NOMO-1 treated with DMSO at 0.1 percent for 48 hours (cell line): ENCODE results near the gene KCNA3.
"Not testable (repeated sequence)": the region's sequence is repeated elsewhere in the genome, so short reads cannot be mapped to it uniquely, and the experiment has no call there.

Experiments
- DNase-seq: peaks from one replicate; lab custom pipeline; 2025; ENCODE audit not compliant: unreplicated experiment; lab: John Stamatoyannopoulos, UW

The KCNA3 gene

DNA sequence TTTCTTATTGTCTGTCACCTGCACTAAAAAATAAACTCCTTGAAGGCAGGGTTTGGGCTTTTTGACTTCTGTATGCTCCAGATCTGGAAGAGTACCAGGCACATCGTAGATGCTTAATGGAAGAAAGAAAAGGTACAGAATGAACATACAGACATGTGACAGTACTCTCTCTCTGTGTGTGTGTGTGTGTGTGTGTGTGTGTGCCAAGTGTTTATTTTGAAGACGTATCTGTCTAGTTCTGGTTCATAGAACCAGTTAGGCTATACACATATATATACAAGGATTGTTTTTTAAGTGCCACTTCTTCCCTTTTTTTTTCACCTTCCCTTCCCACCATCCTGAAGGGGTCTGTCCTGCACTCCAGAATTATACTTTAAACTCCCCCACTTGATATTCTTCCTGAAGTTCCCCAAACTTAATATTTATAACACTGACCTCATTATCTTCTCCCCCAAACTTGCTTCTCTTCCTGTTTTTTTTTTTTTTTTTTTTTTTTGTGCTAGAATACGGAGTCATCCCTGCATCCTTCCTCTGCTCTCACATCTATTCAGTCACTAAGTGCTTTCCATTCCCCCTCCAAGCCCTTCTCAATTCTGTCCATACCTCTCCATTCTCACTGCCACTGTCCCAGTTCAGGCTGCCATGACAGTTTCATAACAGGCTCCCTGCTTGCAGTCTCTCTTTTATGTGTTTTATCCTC, 5.4 kb upstream of the KCNA3 start:
- DNase-seq: peak; percentile 15

DNA sequence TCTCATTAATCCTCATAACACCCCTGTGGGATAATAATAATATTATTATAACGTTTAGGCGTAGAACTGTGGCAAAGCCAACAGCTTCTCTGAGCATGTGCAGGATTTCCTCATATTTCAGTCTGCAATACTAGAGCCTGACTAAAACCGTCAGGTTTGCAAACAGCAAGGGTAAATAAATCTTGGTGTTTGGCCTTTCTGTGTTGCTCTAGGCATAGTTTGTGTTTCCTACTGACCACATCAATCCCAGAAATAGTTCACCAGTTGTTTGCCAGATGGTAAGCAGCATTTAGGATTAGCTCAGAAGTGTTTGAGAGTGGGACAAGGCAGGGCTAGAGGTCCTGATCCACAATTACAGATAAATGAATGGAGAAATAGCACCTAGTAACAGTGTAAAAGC, 2.8 kb upstream of the KCNA3 start:
- DNase-seq: no peak

DNA sequence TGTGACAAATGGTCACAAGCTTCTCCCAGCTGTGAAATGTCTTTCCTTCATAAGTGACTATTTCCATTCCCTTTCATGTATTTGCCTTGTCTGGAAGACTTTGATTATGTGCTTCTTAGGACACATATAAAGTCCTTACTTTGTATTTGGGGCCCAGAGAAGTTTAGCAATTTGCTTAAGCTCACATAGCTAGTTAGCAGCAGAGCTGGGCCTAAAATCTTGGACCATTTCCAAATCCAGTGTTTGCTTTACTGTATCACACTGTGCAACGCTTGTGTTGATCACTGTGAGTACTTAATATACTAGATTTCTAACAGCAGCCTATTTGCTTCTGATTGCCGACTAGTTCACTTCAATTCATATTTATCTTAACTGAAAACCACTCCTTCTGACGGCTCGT, 2.2 kb upstream of the KCNA3 start:
- DNase-seq: no peak

DNA sequence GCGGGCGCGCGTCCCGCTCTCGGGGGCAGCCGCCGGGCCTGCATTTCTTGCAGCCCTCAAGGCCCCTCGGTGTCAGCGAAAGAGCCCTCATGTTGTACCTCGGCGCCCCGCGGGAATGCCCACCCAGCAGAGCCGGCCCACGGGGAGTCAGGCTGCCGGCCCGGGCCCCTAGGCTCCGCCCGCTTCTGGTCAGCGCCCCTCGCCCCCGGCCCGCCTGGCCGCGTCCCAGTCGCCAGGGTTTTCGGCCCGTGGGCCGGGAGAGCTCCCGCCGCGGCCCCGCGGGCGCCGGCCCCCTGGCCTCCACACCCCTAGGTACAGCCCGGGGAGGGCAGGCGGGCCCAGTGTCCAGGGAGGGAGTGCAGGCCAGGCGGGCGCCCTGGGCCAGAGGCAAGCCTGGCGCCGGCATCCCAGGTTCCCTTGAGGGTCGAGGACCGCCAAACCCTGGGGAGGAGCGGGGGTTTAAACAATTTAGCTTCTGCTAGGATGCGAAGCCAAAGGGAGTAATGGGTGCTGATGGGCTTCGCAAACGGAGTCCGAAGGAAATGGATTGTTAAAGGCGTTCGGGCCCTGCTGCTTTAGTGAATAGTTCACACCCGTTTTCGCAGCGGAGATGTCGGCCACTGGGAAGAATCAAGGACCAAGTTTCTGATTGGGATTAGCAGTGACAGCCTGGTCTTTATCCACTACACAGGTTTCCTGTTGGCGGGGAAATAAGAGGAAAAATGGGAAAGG, 486 bp upstream of the KCNA3 start:
- no peak for DNase-seq

DNA sequence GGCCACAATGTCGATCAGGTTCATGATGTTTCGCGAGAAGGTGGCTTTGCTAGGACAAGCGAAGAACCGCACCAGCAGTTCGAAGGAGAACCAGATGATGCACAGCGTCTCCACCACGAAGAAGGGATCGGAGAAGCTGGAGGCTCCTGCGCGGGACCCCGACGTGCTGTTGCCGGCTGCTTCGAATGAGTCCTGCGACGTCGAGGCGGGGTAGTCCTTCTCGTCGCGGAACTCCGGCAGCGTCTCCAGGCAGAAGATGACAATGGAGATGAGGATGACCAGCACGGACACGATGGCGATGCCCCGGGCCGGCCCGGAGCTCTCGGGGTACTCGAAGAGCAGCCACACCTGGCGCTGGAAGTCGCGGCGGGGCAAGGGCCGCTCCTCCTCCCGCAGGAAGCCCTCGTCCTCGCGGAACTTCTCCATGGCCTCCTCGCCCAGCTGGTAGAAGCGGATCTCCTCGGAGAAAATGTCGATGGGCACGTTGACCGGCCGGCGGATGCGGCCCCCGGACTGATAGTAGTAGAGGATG, 869 bp downstream of the KCNA3 start:
- no peak for DNase-seq

DNA sequence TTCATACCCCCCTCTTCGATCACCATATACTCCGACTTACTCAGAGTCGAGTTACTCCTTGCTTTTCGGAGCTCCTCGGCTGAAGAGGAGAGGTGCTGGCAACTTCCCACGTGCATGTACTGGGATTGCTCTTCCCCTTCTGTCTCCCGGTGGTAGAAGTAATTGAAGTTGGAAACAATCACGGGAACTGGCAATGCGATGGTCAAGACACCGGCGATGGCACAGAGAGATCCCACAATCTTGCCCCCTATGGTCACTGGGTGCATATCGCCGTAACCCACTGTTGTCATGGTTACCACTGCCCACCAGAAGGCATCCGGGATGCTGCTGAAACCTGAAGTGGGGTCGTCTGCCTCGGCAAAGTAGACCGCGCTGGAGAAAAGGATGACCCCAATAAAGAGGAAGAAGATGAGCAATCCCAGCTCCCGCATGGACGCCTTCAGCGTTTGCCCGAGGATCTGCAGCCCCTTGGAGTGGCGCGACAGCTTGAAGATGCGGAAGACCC, 1.5 kb downstream of the KCNA3 start:
- DNase-seq: peak; percentile 19

DNA sequence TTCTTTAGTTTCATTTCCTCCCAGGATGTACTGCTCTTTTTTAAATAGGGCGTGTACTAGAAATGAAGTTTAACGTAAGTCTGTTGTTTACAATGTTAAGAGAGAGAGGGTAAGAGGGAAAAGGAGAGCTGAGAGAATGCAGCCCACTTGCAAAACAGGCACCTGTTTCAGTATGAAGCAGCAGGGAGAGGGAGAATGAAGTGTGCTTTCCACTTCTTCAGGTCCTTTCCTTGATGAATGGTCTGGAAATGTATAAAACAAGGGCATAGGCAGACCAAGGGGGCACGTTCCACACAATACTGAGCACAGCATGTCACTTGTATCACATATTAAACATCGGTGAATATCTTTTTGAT, 2.0 kb downstream of the KCNA3 start:
- peak; percentile 84 for DNase-seq

DNA sequence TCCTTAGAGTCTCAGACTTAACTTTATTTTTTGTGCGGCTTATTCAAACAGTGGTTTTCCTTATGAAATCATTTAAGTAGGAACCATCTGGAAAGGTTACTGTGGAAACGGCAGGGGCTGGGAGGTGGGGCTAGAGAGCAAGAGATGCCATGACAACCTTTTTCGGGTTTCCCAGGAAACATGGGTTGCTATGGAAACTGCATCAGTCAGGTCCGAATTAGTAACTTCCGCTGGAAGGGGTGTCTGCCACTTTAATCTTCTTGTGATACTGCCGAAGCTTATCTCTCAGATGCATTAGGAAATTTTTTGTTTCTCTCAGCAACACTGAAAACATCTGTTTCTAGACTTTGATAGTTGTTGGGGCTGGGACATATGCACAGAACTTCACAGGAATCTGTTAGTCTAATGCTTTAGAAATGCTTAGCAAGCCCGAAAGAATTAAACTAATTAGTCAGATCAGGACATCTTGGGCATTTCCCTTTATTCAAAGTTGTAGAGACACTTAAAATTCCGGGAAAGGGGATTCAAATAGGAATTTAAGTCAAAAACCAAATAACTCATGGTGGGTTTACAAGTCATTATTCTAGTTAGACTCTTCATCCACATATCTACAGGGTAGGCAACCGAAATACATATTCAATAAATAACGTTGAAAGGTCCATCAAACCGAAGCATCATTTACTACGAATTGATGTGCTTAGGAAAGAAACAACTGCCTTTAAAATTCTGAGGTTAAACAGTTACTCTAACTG, 2.6 kb downstream of the KCNA3 start:
- peak; percentile 48 for DNase-seq

DNA sequence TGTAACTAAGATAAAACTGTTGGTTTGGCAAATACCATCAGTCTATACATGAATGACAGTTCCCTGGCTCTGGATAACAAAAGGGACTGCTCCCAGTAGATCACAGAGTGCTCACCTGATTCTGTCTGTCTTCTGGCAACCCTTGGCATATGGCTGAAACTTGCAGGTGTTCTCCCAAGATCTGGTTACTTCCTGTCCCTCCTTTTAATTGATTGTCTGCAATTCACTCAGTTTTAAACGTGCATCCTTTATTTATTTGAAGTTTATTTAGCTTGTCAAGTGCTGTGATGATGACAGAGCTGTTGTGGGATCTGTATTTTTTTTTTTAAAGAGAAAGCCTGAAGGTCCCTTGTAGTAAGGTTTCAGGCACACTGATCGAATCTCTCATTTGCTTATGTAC, 3.4 kb downstream of the KCNA3 start:
- no peak for DNase-seq

DNA sequence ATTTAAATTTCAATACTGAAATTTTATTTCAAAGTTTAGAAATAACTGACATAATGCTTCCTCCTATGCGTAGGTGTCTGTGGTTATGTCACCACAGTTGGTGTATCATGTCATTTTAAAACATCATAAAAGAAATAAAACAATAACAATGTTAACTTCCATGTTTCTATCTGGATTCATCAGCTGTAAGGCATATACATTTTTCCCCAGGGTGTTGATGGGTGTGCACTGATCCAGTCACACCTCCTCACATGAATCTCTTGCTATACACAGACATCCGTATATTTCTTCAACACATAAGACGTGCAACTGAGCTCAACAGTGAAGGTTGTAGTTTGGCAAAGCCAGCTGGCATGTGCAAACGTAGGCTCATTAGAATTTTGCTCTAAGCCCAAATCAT, 6.2 kb downstream of the KCNA3 start:
- DNase-seq: no peak

DNA sequence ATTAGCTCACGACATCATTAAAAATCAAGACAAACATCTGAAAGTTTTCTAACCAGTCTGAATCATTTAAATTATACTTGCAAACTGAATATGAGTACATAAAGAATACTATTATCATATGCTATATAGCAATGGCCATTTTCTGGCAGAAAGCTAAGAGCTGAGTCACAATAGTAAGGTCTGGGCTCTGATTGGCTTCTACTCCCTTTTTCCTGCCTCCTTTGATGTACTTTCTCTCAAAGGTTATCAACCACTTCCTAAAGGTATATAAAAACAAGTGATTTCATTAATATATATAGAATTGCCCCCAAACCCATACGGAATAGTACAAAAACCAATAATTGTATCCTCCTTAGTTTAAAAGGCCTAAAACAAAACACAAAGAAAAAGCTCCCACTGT, 7.0 kb downstream of the KCNA3 start:
- DNase-seq: no peak

DNA sequence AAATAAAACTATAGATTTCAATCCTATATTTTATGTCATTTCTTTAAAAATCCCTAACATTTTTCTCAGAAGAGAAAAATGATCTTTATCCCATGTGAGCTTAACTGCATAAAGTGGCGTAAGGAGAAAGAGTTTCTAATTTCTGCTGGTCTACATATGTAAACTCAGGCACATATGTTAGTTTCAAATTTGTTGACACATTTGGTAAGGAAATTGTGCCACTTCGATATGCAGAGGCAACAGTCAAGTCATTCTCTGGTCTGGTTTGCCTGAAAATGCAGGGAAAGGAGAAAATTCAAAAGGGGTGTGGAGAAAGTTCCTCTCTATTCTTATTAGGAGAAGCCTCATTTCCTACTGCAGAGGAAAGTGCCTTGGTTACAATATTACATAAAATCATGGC, 11.5 kb downstream of the KCNA3 start:
- DNase-seq: no peak

DNA sequence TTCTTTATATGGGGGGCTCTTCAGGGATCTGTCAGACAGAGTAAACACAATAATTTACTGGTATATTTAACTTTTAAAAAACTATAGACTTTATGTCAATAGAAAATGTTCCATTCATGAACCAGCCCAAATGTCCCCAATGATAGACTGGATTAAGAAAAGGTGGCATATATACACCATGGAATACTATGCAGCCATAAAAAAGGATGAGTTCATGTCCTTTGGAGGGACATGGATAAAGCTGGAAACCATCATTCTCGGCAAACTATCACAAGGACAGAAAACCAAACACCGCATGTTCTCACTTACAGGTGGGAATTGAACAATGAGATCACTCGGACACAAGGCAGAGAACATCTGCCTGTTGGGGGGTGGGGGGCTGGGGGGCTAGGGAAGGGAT, 15.2 kb downstream of the KCNA3 start:
- DNase-seq: not testable (repeated sequence)

DNA sequence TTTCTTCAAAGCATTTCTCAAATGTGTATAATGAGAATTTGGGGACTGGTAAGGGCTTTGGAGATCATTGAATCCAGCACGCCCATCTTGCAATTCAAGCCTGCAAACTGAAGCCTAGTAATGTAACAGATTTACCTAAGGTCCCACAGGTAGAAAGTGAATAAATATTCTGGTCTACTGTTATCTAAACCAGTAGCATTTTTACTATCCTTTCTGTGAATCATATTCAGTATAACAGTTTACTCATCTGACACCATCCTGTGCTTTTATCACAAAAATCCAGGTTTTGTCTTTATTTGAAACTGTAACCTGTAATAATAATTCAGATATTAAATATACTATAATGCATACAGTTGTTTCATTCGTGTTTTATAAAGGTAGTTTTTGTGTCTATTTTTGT, 17.4 kb downstream of the KCNA3 start:
- no peak for DNase-seq

DNA sequence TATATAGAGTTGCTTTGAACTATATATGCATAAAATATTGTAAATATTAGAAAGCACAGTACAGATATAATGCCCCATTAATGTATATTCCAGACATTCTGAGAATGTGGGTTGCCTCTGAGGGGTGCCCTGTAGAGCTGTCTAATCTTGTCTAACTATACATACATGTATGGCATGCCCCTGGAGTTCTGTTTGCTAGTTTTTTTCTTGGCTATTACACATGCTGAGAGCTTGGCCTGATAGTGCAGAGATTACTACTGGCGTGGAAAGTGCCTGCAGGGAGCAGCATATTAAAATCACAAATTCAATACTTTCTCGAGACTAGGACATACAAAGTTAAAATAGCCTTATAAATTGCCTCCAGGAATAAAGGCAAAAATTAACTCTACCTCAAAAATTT, 24.1 kb downstream of the KCNA3 start:
- DNase-seq: no peak

DNA sequence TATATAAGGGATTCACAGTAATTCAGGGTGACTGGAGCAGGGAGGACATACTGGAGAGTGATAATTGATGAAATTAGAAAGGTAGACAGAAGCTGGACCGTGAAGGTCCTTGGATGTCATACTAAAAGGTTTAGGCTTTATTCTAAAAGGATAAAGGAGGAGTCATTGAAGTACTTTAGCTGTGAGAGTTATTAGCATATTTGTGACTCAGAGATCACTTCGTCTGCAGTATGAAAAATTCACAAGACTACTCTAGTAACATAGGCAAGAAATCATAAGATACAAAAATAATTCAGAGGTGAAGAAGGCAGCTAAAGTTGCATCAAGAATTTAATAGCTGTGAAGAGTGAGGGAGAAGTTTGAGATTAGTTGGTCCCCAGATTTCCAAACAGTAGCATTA, 26.3 kb downstream of the KCNA3 start:
- no peak for DNase-seq

DNA sequence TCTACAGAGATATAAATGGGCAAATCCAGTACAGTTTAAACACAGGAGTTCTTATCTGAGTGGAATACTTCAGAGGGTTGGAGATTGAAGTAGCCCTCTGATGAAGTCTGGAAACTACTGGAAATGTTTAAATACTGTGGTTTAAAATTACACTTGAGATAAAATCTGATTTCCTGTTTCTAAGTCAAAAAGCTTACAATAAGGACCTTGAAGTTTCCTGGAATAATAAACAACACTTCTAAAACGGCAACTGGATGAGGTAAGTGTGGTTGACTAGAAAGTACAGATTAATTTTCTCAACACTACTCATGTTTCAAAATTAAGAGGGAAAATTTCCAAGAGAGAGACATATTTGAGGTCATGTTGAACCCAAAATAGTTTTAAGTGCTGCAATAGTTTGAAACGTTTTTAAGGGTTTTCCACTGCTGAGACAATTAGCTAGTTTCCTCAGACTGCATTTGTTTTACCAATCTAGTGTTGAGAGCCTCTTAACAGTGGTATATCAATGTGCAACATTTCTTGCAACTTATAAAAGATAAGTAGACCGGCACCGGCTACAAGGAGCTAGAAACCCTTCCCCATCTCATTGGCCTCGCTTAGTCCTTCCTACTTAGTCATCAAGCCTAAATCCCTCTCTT, 27.4 kb downstream of the KCNA3 start:
- DNase-seq: peak; percentile 72

DNA sequence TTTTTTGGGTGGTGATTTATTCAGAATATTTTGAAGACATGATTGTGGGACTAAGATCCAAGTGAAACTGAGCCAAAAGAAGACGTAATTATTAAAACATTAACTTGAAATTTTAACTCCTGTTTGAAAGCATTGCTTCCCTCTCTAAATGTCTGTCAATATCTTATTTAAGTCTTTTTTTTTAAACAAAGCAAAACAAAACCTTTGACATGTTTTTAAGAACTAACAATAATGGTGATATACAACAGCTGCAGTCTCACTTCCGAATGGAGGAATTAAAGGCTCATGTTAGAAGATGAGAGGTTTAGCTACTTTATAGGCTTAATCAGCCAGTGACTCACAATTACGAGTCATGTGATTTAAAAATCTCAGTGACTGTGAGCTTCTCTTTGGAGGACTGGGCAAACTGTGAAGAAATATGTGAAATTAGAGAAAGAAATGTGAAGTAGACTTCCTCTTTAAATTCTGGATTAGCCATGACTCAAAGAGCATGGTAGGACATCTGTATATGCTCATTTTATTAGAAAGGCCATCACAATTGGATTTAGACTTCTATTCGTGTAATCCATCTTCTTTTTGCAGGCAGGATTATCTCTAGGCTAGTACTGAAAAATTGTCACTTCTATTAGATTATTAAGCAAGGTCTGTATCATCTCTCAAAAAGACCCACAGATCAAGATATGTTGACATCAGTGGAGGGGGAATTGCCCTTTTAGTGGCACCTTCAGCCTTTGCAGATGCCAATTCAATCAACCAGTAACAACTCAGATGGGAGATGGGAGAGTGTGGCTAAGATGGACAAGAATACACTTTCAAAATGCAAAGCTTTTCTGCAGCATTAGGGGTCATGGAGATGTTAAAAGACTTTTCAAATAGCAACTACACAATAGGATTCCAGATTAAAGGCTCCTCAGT, 28.7 kb downstream of the KCNA3 start:
- peak; percentile 93 for DNase-seq

DNA sequence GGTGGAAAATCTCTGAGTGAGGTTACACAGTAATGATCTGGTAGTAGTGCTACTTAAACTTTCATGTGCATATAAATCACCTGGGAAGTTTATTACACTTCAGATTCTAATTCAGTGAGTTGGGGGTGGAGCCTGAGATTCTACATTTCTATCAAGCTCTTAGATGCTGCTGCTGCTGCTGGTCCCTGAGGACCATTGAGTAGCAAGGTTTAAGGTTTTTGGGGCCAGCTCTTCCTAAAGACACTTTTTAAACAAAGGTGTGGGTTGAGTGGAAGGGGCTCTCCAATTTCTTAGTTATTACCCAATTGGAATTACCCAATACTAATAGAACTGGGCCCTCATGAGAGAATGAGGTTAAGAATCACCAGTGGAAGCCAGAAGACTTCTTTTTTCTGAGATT, 29.5 kb downstream of the KCNA3 start:
- DNase-seq: no peak

DNA sequence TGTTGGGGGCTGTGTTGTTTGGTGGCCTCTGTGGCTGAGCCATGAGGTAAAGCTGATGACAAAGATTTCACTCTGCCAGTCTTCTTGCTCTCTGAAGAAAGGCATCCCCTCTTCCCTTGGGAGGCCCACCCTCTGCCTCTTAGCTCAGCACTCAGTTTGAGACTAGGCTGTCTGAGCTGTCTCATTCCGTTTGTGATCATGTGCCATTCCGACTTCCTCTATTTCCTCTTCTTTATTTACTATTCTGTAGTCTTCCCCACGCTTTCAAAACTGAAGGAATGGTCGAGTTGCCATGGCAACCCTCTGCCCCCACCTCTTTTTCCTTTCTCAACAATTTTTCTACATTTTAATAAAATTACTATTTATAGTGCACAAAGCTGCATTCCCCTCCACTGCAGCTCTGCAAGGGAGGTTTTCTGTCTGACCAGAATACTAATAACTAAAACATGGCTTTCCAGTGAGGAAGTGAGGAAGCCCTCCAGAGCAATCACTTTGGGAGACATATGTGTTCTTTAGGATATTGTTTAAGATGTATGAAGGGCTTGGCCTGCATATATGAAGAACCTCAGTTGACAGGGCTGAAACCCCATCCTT, 30.8 kb downstream of the KCNA3 start:
- DNase-seq: peak; percentile 65
